Trophoblast cell (in vitro differentiated cells and primary cell): ENCODE data around the gene NKD1.

Source experiments
- DNase-seq, 2 donors: peaks; one replicate each; pipeline ENCODE4 v3.0.0-alpha.2; 2016
- H2AFZ ChIP-seq: 2 replicates; pipeline ENCODE4 v1.6.1; 2013; ENCODE audit warnings: low read length, moderate library complexity, mild to moderate bottlenecking; ENCODE audit not compliant: insufficient read depth, poor library complexity
- H2AK5ac ChIP-seq: 2 replicates; pipeline ENCODE4 v1.6.1; 2013; ENCODE audit warnings: mild to moderate bottlenecking, low read length
- H2BK120ac ChIP-seq: 2 replicates; pipeline ENCODE4 v1.6.1; 2013; ENCODE audit warnings: low read length, mild to moderate bottlenecking, moderate library complexity; ENCODE audit not compliant: insufficient read depth, poor library complexity
- H2BK12ac ChIP-seq: 2 replicates; pipeline ENCODE4 v1.6.1; 2013; ENCODE audit warnings: mild to moderate bottlenecking, low read length, moderate library complexity
- H2BK5ac ChIP-seq: 2 replicates; pipeline ENCODE4 v1.6.1; 2013; ENCODE audit warnings: low read length, low read depth, moderate library complexity, mild to moderate bottlenecking; ENCODE audit not compliant: poor library complexity
- H3K14ac ChIP-seq: 2 replicates; pipeline ENCODE4 v1.6.1; 2013; ENCODE audit warnings: mild to moderate bottlenecking, low read length
- H3K18ac ChIP-seq: 2 replicates; pipeline ENCODE4 v1.6.1; 2013; ENCODE audit warnings: mild to moderate bottlenecking, low read length
- H3K23ac ChIP-seq: 2 replicates; pipeline ENCODE4 v1.6.1; 2013; ENCODE audit warnings: low read length
- H3K27ac ChIP-seq: 2 replicates; pipeline ENCODE4 v1.5.1; 2013; ENCODE audit warnings: low read depth, mild to moderate bottlenecking, inconsistent platforms, low read length, moderate library complexity
- H3K27me3 ChIP-seq: 2 replicates; pipeline ENCODE4 v1.6.1; 2013; ENCODE audit warnings: inconsistent platforms, mild to moderate bottlenecking, low read length, moderate library complexity; ENCODE audit not compliant: insufficient read depth
- H3K36me3 ChIP-seq, 2 experiments: 1 replicate in 1 of 2; 2 replicates in 1 of 2; pipeline ENCODE4 v1.6.1; 2013; ENCODE audit warnings: low read length in 2 of 2, mild to moderate bottlenecking in 2 of 2, moderate library complexity in 1 of 2; ENCODE audit not compliant: insufficient read depth in 2 of 2, control insufficient read depth in 1 of 2
- H3K4ac ChIP-seq: 2 replicates; pipeline ENCODE4 v1.6.1; 2013; ENCODE audit warnings: low read depth, mild to moderate bottlenecking, low read length, moderate library complexity
- H3K4me1 ChIP-seq, 2 experiments: 1 replicate in 1 of 2; 2 replicates in 1 of 2; pipeline ENCODE4 v1.6.1; 2013; ENCODE audit warnings: low read length in 2 of 2, mild to moderate bottlenecking in 2 of 2, moderate library complexity in 1 of 2; ENCODE audit not compliant: insufficient read depth in 2 of 2, control insufficient read depth in 1 of 2
- H3K4me2 ChIP-seq: 2 replicates; pipeline ENCODE4 v1.6.1; 2013; ENCODE audit warnings: inconsistent platforms, mild to moderate bottlenecking, low read length, moderate library complexity
- H3K4me3 ChIP-seq: 2 replicates; pipeline ENCODE4 v1.5.1; 2013; ENCODE audit warnings: mild to moderate bottlenecking, low read depth, low read length, inconsistent platforms
- H3K79me1 ChIP-seq: one replicate; pipeline ENCODE4 v1.6.1; 2013; ENCODE audit warnings: low read length
- H3K79me2 ChIP-seq: 2 replicates; pipeline ENCODE4 v1.6.1; 2013; ENCODE audit warnings: low read length, mild to moderate bottlenecking; ENCODE audit not compliant: control insufficient read depth, insufficient read depth, poor library complexity
- H3K9ac ChIP-seq: 2 replicates; pipeline ENCODE4 v1.6.1; 2013; ENCODE audit warnings: mild to moderate bottlenecking, low read length
- H3K9me3 ChIP-seq: 2 replicates; pipeline ENCODE4 v1.6.1; 2013; ENCODE audit warnings: low read depth, mild to moderate bottlenecking, control low read depth, inconsistent platforms, low read length; ENCODE audit not compliant: insufficient read depth
- H4K12ac ChIP-seq: 2 replicates; pipeline ENCODE4 v1.6.1; 2013; ENCODE audit warnings: low read depth, mild to moderate bottlenecking, low read length, moderate library complexity
- H4K8ac ChIP-seq: 2 replicates; pipeline ENCODE4 v1.6.1; 2013; ENCODE audit warnings: low read depth, mild to moderate bottlenecking, low read length, moderate library complexity
- H4K91ac ChIP-seq: one replicate; pipeline ENCODE4 v1.6.1; 2013; ENCODE audit warnings: low read depth, mild to moderate bottlenecking, low read length, moderate library complexity
- WGBS: extraction: QIAGEN DNeasy Blood & Tissue Kit; methylation state at CpG from one replicate; pipeline ENCODE4 v1.1.7; 2013; ENCODE audit warnings: missing lambda C conversion rate; ENCODE audit not compliant: insufficient read length, insufficient coverage; ENCODE audit errors: extremely low coverage; 5-methylcytosine and 5-hydroxymethylcytosine counted together

The NKD1 gene

DNA sequence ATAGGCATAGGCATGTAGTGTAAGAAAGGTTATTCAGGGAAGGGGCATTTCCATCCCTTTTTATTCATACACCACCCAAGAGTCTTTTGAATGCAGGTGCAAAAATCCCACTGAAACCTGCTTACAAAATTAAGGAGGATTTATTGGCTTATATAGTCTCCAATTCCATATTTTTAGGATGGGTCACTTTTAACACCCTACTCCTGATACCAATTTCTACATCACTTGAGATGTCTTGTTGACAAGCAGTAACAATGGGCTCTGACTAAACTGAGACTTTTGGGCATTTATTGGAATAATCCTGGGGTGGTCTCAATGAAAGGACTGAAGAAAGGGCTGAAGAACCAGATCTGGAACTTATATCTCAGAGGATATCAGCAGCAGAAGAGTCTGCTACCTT, 18.9 kb upstream of the NKD1 start:
- no peak for DNase-seq
- Histone ChIP-seq H3K36me3 (no peaks in the 10 kb centered on the region), H3K9me3 (peaks cover 3% of the 10 kb centered on the region), H3K4me3 (no peak overlapping the region), H3K79me1 (no peaks in the 10 kb centered on the region), H3K18ac (no peak overlapping the region), H2BK5ac (no peak overlapping the region), H3K4me1 (peaks cover 7 to 10% of the 10 kb centered on the region in 2 experiments), H4K8ac (no peak overlapping the region), H2BK120ac (no peak overlapping the region), H3K4ac (no peak overlapping the region), H3K79me2 (no peaks in the 10 kb centered on the region), H3K14ac (no peak overlapping the region), H2AK5ac (no peak overlapping the region), H4K12ac (no peak overlapping the region), H3K27me3 (no peaks in the 10 kb centered on the region), H2BK12ac (no peak overlapping the region), H3K23ac (no peak overlapping the region), H3K4me2 (no peak overlapping the region), H2AFZ (no peak overlapping the region), H4K91ac (no peak overlapping the region), H3K9ac (no peak overlapping the region), H3K27ac (no peak overlapping the region)

DNA sequence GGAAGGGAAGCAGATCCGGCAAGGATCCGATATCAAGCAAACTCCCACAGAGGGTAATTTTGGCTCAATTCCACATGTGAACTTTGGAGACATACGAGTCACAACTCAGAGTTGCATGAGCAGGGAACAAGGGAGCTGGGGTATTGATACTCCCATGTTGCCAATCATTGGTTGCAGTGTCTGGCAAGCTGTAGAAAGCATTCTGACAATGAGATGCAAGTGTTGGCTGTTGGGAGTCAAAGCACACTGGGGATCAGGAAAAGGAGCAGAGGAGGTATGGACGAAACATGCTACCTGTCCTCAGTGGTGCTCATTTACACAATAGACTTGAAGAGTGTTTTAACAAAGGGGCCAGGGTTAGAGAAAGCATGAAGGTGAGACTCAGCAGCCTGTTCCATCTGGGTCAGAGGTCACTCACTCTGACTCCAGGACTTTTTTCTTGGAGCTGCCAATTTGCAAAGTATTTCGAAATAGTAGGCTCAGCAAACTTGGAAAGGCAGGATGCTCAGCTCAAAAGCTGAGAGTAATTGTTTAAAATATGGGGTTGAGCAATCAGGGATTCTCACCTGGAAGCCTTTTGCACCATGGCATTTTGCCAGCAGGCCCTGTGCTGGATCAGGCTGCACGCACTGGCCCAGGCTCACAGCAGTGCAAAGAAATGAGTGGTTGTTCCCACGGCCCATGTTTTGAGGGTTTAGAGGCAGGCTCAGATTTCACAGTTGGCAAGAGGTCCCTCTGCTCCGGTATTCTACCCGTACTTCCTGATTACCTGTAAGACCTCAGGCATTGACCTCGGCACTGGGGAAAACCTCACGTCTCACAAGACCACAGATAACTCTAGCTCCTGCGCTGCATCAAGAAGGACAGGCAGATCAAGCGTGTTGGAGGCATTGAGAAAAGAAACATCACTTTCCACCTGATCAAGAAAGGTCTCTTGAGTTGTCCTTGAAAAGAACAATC, 17.6 kb upstream of the NKD1 start:
- H2BK5ac ChIP-seq = no peak overlapping the region
- WGBS = no CpG with 5 or more reads among the region's 13 CpGs
- DNase-seq = peak; percentile 93 to 96

DNA sequence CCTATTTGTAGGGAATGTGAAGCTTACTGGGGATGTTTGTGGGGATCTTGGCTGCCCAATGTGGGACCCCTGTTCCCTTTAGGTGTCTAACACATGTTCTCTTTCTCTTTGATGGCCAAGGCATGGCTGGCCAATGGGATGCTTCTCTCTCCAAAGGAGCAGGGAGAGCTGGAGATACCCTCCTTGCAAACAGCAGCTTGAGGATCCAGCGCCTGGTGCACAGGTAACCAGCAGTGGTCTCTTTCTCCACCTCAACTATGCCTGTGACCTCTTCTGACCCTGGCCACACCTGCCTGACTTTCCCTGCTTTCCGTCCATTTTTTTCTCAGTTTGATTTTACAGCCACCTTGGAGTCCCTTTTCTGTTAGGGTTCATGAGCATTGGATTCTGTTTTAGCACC, 16.8 kb upstream of the NKD1 start:
- Histone ChIP-seq H2BK12ac (no peak overlapping the region), H4K12ac (no peak overlapping the region), H2BK120ac (no peak overlapping the region), H2AFZ (no peak overlapping the region), H2BK5ac (no peak overlapping the region), H3K14ac (no peak overlapping the region), H3K27me3 (no peaks in the 10 kb centered on the region), H4K8ac (no peak overlapping the region), H3K9ac (no peak overlapping the region), H3K79me1 (no peaks in the 10 kb centered on the region), H3K4me1 (peaks cover 7 to 10% of the 10 kb centered on the region in 2 experiments), H3K23ac (no peak overlapping the region), H4K91ac (no peak overlapping the region), H3K27ac (no peak overlapping the region), H3K4me2 (no peak overlapping the region), H3K4me3 (no peak overlapping the region), H2AK5ac (no peak overlapping the region), H3K9me3 (peaks cover 6% of the 10 kb centered on the region), H3K4ac (no peak overlapping the region), H3K79me2 (no peaks in the 10 kb centered on the region), H3K18ac (no peak overlapping the region), H3K36me3 (no peaks in the 10 kb centered on the region)
- DNase-seq = no peak
- no CpG with 5 or more reads among the region's 2 CpGs for WGBS

More for the DNA sequence above, 17.6 kb upstream of the NKD1 start:
- Histone ChIP-seq H3K27ac (no peak overlapping the region), H3K9ac (no peak overlapping the region), H4K12ac (no peak overlapping the region), H2AFZ (no peak overlapping the region), H3K23ac (no peak overlapping the region), H2AK5ac (no peak overlapping the region), H4K8ac (no peak overlapping the region), H3K9me3 (peaks cover 5% of the 10 kb centered on the region), H2BK12ac (no peak overlapping the region), H4K91ac (no peak overlapping the region), H3K4ac (no peak overlapping the region), H3K4me3 (no peak overlapping the region), H3K18ac (no peak overlapping the region), H3K79me1 (no peaks in the 10 kb centered on the region), H3K79me2 (no peaks in the 10 kb centered on the region), H3K27me3 (no peaks in the 10 kb centered on the region), H3K4me2 (no peak overlapping the region), H3K36me3 (no peaks in the 10 kb centered on the region), H3K4me1 (peaks cover 7 to 10% of the 10 kb centered on the region in 2 experiments), H3K14ac (no peak overlapping the region), H2BK120ac (no peak overlapping the region)

DNA sequence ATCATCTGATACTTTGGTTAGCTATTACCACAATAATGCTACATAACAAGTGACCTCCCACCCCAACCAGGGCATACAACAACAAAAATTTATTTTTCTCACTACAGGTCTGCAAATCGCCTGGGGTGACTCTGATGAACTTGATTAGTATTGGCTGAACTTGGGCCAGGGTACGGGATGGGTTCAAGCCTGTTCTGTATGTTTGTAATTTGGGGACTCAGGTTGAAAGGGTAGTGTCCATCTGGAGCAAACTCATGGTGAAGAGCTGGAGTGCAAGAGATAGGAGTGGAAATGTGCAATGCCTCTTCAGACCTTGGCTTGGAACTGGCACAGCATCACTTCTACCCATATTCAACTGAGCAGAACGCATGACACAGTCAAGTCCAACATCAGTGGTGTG, 16.3 kb upstream of the NKD1 start:
- WGBS = no CpG with 5 or more reads among the region's 3 CpGs
- no peak overlapping the region for H3K9ac ChIP-seq
- no peak overlapping the region for H4K12ac ChIP-seq

More for the DNA sequence above, 16.3 kb upstream of the NKD1 start:
- Histone ChIP-seq H3K79me1 (no peaks in the 10 kb centered on the region), H2BK12ac (no peak overlapping the region), H3K18ac (no peak overlapping the region), H3K4me2 (no peak overlapping the region), H2AK5ac (no peak overlapping the region), H2AFZ (no peak overlapping the region), H4K8ac (no peak overlapping the region), H3K79me2 (no peaks in the 10 kb centered on the region), H3K4me1 (peaks cover 7 to 10% of the 10 kb centered on the region in 2 experiments), H3K27me3 (no peaks in the 10 kb centered on the region), H3K23ac (no peak overlapping the region), H2BK5ac (no peak overlapping the region), H3K36me3 (no peaks in the 10 kb centered on the region), H3K27ac (no peak overlapping the region), H3K4me3 (no peak overlapping the region), H3K9me3 (peaks cover 6% of the 10 kb centered on the region), H4K91ac (no peak overlapping the region), H3K14ac (no peak overlapping the region), H3K4ac (no peak overlapping the region), H2BK120ac (no peak overlapping the region)
- no peak for DNase-seq
